HuH-7.5 (cell line): ENCODE measurements around the gene CIC.
"Not testable (repeated sequence)": the region's sequence is repeated elsewhere in the genome, so short reads cannot be mapped to it uniquely, and the experiment has no call there.

Experiments used
- DNase-seq: peaks from one replicate; pipeline ENCODE4 v3.0.0; 2011; ENCODE audit warnings: low spot score

CIC gene

GRCh38 chr19:42333975-42334696 lies 65.1 kb downstream of the CIC start:
- no peak for DNase-seq

GRCh38 chr19:42334697-42335373 lies 65.8 kb downstream of the CIC start:
- DNase-seq = no peak

GRCh38 chr19:42335374-42335936 lies 66.4 kb downstream of the CIC start:
- DNase-seq = no peak

DNA sequence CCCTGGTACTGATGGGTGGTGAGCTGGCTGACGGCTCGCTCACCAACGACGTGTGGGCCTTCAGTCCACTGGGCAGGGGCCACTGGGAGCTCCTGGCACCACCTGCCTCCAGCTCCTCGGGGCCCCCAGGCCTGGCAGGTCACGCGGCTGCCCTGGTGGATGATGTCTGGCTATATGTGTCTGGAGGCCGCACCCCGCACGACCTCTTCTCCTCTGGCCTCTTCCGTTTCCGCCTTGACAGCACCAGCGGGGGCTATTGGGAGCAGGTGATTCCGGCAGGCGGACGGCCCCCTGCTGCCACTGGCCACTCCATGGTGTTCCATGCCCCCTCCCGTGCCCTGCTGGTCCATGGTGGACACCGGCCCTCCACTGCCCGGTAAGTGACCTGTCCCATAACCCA lies 66.9 kb downstream of the CIC start:
- DNase-seq = no peak

GRCh38 chr19:42339126-42339860 lies 70.2 kb downstream of the CIC start:
- not testable (repeated sequence) for DNase-seq

DNA sequence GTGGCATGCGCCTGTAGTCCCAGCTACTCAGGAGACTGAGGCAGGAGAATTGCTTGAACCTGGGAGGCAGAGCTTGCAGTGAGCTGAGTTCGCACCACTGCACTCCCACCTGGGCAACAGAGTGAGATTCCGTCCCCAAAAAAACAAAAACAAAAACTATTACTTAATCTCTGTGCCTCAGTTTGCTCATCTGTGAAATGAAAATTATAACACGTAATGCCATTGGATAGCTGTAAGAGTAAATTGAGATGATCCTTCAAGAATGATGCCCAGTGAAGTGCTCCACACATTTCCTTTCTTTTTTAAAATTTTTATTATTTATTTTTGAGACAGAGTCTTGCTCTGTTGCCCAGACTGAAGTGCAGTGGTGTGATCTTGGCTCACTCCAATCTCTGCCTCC lies 70.9 kb downstream of the CIC start:
- DNase-seq = not testable (repeated sequence)

DNA sequence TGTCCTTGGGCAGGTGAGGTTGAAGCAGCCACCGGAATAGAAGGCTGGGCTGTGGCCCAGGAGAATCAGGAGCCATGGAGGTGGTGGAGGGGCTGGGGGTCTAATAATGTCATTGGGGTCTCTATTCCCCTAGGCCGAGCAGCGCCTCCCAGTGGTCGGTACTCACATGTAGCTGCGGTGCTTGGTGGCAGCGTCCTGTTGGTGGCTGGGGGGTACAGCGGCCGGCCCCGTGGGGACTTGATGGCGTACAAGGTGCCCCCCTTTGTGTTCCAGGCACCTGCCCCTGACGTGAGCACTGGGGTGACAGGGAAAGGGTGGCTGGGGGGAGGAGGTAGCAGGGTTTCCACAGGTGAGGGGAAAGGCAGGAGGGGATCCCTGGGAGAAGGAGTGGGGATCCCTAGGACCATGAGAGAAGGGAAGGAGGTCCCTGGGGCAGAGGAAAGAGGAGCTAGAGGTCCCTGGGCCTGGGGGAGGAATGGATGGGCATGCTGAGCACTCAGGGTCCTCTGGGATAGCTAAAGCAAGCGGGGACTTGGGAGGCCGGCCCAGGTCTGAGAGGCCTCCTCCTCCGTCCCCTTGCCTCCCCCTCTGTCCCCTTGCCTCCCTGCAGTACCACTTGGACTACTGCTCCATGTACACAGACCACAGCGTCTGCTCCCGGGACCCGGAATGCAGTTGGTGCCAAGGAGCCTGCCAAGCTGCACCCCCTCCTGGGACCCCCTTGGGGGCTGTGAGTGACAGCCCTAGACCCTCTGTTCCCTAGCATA lies 74.5 kb downstream of the CIC start:
- DNase-seq = no peak

GRCh38 chr19:42344336-42344893 lies 75.4 kb downstream of the CIC start:
- no peak for DNase-seq
